LoVo (cell line): ENCODE results near the gene ALK.
A peak's percentile ranks its signal among the peaks of the same experiment; 100 is the strongest.
"Not testable (repeated sequence)": the region's sequence is repeated elsewhere in the genome, so short reads cannot be mapped to it uniquely, and the experiment has no call there.

Experiments used
- DNase-seq: peaks from one replicate; pipeline ENCODE4 v3.0.0-alpha.2; 2016; ENCODE audit warnings: low spot score

ALK gene

DNA sequence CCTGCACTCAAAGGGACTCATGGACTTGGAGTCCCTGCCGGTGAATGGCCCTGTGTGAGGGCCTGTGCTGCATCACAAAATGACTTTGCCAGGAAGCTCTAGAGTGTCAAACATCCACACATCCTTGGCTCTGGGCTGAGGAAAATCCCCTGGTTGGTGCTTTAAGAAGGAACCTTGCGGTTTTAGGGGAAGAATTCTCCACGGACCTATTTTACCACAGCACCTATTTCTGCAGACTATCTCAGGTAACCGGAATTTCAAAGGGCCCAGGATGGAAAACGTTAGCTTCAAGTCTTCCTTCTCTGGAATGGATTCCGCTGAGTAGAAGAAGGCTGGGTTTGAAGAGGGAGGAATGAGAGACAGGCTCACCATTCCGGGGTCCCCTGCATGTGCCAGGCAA lies 166.2 kb downstream of the ALK start:
- DNase-seq: no peak

DNA sequence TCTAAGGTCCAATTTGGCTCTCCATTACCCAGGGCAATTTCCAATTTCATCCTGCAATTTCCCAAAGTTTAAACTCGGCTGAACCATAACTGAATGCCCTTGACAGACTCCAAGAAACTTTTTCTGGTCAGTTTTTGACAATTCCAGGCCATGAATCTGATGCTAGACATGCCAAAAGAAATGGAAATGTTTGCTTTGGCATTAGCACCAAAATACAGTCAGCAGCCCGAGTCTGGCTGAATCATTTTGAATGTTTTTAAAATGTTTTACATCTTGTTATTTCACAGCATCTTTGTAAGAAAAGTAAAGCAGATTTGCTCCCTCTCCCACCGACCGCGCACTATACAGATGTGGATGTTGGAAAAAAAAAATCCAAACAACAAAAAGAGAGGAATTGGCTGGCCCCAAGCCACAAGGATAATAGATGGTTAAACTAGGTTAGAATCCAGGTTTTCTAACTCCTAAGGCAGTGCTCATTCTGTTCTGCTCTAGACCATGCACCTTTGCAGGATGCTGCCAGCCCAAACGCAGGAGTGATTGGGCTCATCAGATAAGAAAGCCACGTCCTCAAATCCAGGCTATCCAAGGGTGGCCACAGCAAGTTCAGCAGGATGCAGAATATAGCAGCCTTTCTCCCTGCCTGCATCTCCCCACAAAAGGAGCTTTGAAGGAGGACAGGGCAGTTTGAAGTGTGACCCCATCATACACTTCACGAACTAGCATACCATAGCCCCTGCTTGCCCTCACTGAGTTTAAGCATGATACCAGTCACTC lies 167.5 kb downstream of the ALK start:
- DNase-seq: no peak

DNA sequence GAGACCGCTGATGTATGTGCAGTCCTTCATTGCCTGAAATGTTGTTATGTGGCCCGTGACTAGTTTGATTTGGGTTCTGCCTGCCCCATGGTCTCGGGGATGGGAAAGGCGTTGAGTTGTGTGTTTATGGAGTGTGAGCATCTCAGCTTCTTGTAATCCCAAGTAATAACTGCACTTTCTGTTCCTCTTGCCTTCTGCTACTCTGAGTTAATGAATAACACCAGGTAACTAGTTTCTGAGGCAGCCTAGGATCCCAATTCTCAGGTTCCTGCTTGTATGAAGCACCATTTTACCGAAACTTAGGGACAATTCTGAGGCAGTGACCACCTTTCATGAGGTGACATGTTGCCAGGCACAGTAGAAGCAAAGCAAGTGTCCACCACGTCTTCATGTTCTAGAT lies 170.0 kb downstream of the ALK start:
- no peak for DNase-seq

DNA sequence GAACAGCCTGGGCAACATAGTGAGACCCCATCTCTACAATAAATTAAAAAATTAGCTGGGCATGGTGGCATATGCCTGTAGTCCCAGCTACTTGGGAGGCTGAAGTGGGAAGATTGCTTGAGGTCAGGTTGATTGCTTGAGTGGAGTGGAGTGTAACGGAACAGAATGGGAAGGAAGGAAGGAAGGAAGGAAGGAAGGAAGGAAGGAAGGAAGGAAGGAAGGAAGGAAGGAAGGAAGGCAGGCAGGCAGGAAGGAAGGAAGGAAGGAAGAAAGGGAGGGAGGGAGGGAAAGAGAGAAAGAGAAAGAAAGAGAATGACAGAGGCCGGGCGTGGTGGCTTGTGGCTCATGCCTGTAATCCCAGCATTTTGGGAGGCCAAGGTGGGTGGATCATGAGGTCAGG lies 170.9 kb downstream of the ALK start:
- DNase-seq: not testable (repeated sequence)

- no peak for DNase-seq
Measured at GRCh38 chr2:29749843-29750242, 171.5 kb downstream of the ALK start.

- peak; percentile 57 for DNase-seq
Measured at GRCh38 chr2:29749041-29749440, 172.3 kb downstream of the ALK start.

- peak; percentile 81 for DNase-seq
Measured at GRCh38 chr2:29747786-29748470, 173.5 kb downstream of the ALK start.

DNA sequence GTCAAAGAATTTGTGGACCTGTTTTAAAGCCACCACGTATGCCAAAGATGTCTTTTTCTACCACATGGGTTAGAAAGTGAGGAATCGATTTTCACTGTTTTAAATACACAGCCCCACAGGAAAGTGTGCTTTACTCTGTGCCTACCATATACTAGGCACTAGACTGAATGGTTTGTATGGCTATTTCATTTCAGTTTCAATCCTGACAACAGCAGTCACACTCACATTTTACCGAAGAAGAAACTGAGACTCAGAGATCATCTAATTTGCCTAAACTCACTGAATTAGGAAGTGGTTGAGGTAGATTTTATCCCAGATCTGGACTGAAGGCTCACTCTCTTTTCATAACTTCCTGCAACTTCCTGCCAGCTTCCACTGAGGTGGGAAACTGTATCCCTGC lies 176.4 kb downstream of the ALK start:
- DNase-seq: no peak

DNA sequence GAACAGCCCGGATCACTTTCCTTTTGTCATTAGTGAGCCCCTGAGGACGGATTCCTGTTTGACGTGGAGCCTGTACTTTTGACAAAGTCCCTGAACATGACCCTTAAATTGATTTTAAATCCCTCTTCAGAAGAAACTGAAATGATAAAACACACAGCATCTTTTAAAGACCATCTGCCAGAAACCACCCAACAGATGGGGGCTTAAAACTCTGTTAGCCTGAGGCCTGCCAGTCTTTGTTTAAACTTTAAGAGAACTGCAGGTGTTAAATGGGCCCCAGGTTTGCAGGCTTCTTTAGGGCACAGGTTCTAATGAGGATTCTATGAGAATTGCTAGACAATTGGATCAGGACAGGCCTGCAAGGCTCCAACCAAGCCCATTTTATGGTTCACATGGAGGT lies 177.9 kb downstream of the ALK start:
- DNase-seq: no peak

DNA sequence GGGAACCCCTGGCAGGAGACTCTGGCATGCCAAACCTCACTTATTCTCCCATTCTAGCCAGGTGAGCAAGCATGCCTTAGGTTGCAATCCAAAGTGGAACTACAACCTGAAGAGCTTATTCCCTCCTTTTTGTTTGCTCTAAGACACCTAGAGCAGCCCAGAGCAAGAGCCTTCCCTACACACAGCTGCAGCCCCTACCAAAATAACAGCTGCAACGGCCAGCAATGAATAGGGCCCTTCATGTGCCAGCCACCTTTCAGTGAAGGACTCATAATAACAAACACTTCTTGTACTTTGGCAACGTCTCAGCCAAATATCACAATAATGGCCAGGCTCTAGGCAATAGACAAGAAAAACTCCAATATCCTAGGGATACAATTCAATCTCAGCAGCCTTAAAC lies 178.7 kb downstream of the ALK start:
- DNase-seq: no peak

- DNase-seq: no peak
Measured at GRCh38 chr2:29741132-29741531, 180.3 kb downstream of the ALK start.

- no peak for DNase-seq
Measured at GRCh38 chr2:29733965-29734364, 187.4 kb downstream of the ALK start.

DNA sequence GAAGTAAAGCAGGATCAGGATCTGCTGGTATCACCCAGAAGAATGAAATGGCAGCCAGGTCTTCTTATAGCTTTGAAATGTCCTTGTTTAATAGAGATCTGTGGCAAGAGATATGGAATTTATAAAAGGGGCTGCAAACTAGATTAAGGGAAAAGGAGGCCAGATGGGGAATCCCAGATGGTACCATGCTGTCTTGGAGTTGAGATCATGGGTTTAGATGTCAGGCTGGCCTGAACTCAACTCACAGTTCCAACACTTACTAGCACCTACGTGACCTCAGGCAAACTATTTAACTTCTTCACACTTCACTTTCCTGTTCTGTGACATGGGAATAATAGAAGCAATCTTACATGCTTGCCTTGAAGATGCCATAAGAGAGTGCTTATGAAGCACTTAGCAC lies 188.2 kb downstream of the ALK start:
- no peak for DNase-seq

DNA sequence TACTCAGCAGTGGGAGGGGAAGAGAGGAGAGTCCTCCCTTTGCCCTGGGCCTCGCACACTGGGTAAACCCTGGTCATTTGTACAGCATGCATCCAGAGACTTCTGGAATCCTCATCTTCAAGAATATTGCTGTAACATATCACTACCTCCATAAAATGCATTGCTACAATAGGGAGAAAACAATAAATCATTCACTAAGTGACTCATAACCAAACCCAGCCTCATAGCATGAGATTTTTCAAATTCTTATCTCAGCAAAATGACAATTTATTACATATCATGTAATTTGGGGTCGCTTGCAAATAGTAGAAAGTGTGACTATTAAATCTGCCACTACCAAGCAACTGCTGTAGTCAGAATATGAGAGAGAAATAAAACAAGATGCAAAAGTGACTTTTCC lies 189.4 kb downstream of the ALK start:
- DNase-seq: no peak

DNA sequence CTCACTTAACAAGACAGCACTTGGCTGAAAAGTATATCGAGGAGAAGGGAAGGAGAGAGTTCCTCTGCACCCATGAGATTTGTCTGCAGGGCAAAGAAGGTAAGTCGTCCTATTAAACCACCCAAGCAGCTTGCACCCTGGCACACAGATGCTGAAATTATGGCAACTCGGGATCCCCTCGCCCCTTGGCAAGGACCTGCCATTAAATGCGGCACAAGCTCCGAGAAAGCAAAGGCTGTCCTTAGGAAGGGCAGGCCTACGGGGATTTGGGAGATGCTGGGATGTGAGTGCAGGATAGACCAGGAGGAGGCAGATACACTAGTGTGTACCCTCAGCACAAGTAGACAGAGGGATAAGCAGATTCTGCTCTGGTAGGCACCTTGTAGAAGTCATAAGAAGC lies 191.5 kb downstream of the ALK start:
- no peak for DNase-seq

DNA sequence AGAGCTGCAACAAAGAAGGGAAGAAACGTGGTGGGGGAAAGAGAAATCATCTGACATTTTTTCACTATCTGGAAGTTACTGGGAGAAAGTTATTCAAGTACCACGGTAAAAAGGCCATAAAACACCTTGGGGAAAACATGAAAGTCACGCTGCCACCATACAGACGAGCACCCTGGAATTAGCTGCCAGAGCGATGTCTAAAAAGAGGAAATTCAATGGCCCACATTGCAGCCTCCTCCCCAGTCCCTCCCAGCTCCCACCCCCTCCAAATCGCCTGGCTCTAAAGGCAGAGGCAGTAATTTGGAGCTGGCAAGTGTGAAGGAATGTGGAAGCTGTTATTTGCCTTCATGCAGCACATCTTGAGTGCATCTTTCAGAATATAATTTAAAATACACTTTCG lies 192.0 kb downstream of the ALK start:
- no peak for DNase-seq

- DNase-seq: no peak
Measured at GRCh38 chr2:29726976-29727375, 194.4 kb downstream of the ALK start.

GRCh38 chr2:29725610-29726009 lies 195.8 kb downstream of the ALK start:
- DNase-seq: no peak

DNA sequence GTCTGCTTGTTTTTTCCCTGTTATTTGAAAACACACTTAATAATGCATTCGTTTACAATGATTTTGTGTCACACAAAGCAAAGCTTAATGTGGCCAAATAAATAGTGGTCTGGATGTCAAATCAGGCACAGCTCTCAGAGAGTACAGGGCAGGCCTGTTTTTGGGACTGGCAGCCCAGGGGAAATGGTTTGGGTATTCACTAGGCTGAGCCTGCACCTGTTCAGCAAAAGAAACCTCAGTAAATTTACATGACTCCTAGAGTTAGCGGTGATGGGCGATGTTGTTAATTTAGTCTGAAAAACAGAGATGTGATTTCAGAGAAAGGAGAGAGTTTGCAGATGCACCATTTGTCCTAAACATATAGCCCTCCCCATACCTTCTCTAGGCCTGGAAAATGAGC lies 197.1 kb downstream of the ALK start:
- no peak for DNase-seq

- peak; percentile 14 for DNase-seq
Measured at GRCh38 chr2:29723255-29724001, 198.0 kb downstream of the ALK start.

DNA sequence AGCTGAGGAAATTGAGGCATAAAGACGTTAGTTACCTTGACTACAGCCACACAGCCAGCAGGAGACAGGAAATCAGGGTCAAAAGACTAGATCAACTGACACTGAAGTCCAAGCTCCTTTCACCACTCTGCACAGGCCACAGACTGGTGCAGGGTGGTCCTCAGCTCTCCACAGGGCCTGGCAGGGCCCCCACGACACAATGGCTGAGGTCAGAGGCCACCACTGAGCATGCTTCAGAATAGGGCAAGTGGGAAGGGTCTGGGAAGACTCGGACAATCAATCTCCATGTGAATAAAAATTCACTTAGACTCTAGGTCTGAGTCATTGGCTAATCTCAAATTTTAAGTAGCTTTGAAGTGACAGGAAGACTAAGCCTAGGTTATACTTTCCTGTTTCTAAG lies 201.7 kb downstream of the ALK start:
- DNase-seq: no peak

- no peak for DNase-seq
Measured at GRCh38 chr2:29718076-29718686, 203.2 kb downstream of the ALK start.

- no peak for DNase-seq
Measured at GRCh38 chr2:29715655-29716054, 205.7 kb downstream of the ALK start.
